SK-MEL-5 (cell line): Measurements from ENCODE around the gene RGMB. TPM values are rescaled to one million over a fixed set of nuclear protein-coding genes. Genes with fewer than 3 reads are reported as not detected.

Experiments
- DNase-seq: peaks from one replicate; pipeline ENCODE4 v3.0.0-alpha.2; 2016; ENCODE audit warnings: low read depth, low spot score
- in situ Hi-C: cut with HindIII; loops from 2 replicates; pipeline ENCODE4 v1.10.0; 2016; ENCODE audit warnings: low sequenced_read_pairs, high pct_unique_total_duplicates, low pct_unique_long_range_greater_than_20kb
- total RNA-seq: library from RNA; depleted of rRNA; stranded (reverse); fragments of >200 nt; shearing (Covaris generic); gene quantifications from 2 replicates; pipeline ENCODE4 v1.2.3, GENCODE V29; 2014

Gene RGMB
- total RNA-seq, 1 experiment from 2014 or later = 18.3 TPM

- DNase-seq = peak; percentile 74
- in situ Hi-C loops = no loop called here
These were observed 22.9 kb downstream of the RGMB start for GRCh38 chr5:98796197-98796972.

DNA sequence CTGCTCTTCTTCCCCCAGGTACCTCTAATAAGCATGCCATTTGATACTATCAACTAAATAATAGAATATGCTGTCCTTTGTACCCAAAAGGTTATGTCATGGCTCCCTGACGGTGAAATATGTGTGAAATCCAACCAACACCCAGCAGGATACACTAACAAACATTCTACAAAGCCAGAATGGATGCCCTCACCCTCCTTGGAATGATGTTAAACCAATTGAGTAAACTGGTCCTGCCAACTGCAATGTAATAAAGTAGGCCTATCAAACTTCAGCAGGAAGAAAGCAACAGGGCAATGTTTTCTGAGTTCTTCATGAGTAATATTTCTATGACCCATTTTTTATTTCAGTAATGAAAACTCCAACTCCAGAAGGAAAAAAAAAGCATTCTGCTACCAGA lies 24.9 kb downstream of the RGMB start:
- in situ Hi-C loops = no loop called here
- no peak for DNase-seq

DNA sequence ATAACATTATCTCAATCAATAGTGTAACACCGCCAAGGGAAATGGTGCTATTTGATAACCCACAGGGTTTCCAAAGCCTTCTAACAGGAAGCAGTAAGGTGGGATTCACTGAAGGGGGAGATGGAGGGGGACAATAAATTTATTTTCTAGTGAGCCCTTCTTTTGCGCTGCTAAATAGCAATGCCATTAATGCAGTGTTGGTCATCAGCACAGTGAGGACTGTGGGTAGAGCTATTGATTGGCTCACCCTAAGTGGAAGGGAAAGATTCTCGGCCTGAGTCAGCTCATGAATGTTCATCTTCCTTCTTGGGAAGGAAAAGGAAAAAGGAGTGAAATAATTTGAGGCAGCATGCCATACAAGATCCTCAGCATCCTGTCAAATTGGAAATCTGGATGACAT lies 25.4 kb downstream of the RGMB start:
- in situ Hi-C loops = no loop called here
- no peak for DNase-seq

- DNase-seq = no peak
- in situ Hi-C loops = no loop called here
These were observed 30.6 kb downstream of the RGMB start for GRCh38 chr5:98804066-98804465.

- in situ Hi-C loops = no loop called here
These were observed 31.6 kb downstream of the RGMB start for GRCh38 chr5:98805070-98805469.

DNA sequence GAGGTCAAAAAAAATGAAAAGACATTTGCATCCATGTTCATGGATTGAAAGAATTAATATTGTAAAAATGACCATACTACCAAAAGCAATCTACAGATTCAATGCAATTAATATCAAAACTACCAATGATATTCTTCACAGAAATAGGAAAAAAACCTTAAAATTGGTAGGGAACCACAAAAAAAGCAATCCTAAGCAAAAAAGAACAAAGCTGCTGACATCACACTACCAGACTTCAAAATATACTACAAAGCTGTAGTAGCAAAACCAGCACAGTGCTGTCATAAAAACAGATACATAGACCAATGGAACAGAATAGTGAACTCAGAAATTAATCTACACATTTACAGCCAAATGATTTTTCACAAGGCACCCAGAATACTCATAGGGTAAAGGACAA lies 34.3 kb downstream of the RGMB start:
- no peak for DNase-seq
- in situ Hi-C loops = no loop called here

More at GRCh38 chr5:98805070-98805469, 31.6 kb downstream of the RGMB start:
- DNase-seq = no peak

DNA sequence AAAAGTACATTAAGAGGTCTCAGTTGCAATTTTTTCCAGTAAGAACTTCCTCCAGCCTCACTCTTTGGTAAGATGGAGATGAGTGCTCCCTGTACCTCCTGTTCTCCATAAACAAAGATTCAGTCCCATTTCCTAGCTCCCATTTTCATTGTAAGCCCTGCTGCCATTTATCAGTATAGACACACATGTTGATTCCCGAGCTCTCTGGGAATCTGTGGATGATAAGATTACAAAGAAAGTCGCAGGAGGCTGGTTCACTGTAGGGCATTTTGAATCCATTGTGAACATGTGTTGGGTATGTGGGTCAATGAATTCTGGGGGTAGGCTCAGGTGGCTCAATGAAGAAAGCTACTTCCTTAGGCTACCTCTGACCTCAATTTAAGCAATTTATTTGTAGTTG lies 36.7 kb downstream of the RGMB start:
- no peak for DNase-seq
- in situ Hi-C loops = no loop called here

GRCh38 chr5:98813755-98814154 lies 40.3 kb downstream of the RGMB start:
- no peak for DNase-seq
- in situ Hi-C loops = no loop called here

DNA sequence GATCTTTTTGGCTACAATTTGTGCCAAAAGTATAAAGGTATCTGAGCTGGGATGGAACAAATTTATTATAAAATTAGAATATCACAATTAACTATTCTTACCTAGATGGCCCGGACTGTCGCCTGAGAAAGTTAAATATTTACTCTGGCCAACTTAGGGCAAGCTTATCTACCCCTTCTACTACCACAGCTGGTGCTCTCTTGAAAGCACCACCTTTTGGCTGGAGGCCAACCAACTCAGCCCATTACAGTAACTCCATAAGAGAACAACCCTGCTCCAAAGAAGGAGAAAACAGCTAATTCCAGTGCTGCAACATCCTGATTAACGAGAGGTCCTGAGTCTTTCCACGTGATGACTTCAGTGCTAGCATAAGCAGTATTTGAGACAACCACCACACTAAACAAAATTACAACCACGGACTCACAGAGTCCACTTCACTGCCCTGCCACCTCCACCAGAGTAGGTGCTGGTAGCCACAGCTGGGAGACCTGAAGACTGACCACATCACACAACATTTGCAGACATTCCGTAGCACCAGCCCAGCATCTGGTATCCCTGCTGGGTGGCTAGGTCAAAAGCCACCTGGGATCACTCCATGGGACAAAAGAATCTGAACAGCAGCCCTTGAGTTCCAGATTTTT lies 43.2 kb downstream of the RGMB start:
- DNase-seq = no peak
- in situ Hi-C loops = no loop called here

DNA sequence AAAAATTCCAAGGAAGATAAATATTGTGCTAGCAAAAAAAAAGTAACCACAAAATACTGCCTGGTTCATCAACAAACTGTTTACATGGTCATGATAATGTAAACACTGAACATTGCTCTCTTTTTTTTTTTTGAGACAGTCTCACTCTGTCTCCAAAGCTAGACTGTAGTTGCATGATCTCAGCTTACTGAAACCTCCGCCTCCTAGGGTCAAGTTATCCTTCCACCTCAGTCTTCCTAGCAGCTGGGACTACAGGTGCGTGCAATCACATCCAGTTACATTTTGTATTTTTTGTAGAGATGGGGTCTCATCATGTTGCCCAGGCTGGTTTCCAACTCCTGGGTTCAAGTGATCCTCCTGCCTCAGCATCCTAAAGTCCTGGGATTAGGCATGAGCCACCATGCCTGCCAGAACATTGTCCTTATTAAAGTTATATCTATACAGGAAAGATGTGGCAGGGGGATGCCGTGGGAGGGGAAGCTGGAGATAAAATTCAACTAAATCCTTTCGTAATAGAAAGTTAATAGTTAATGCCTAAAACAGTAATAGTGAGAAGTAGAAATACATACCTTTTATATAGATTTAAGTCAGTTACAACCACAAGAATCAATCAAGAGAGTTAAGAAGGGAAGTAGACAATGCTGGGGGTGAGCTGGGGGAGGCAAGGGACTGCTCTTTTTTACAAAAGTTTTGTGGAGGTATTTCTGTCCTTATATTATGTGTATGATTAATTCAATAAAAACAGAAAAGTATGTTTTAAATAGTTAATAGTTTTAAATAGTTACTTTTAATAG lies 52.3 kb downstream of the RGMB start:
- in situ Hi-C loops = no loop called here
- no peak for DNase-seq

DNA sequence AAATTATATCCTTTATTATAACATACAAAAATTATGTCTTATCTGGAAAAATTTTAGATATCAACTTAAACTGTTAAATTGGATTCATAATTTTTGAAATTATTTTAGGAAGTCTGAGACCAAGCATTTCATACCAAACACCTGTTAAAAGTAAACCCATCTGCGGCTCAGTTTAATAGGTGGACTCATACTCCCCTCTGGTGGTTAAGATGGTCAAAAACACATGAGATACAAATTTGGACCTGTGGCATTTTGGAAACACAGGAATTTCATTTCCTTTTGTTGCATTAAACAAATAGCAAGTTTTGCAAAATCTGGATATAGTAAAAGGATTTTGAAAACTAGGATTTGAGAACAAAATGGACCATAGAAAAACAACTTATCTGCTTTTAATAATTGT lies 53.7 kb downstream of the RGMB start:
- in situ Hi-C loops = no loop called here
- peak; percentile 63 for DNase-seq

GRCh38 chr5:98827588-98828284 lies 54.3 kb downstream of the RGMB start:
- in situ Hi-C loops = no loop called here
- DNase-seq = no peak

DNA sequence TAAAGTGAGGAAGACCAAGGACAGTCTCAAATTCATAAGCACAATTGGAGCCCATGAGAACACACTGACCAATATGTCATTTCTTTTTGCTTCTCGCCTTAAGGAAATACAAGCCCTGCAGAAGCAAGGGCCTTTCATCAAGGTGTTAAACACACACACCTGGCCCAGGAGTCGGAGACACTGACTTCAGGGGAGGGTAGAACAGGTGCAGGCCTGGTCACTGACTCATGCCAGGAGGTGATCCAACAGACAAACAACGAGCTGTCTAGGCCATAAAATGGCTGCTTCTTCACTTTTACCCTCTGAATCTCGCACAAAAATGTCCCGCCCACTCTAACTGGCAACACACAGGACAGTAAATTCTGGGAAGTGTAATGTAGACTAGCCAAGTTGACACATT lies 62.7 kb downstream of the RGMB start:
- in situ Hi-C loops = no loop called here
- DNase-seq = no peak

- in situ Hi-C loops = no loop called here
- no peak for DNase-seq
These were observed 66.3 kb downstream of the RGMB start for GRCh38 chr5:98839469-98840383.

DNA sequence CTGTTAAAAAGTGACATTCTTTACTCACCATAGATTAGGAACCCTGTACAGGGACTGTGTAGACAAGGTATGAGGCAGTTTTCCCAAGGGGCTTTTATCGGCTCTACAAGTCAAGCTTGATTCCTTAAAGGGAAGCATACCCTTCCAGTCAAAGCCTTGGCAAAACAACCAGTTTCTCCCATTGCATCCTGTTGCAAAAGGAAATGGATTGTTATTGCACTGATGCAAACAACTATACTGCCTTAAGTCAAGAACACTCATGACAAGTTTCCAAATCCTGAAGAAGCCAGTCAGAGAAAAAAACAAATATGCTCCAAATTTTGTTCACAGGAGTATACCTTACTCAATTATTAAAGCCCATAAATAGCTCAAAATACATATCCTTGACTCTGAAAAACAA lies 67.5 kb downstream of the RGMB start:
- in situ Hi-C loops = no loop called here
- DNase-seq = no peak

DNA sequence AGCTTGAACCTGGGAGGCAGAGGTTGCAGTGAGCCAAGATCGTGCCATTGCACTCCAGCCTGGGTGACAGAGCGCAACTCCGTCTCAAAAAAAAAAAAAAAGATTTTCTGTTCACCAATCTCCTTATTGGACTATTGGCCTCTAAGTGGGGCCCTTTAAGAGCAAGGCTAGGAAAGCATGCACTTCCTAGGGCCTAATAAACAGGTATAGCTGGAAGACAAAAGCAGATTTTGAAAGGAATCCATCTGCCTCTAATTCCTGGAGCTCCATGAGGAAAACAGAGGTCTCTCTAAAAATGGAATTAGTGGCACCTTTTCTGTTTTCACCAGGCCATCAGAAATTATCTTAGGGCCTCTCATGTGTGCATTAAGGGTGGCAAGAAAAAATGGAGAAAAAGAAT lies 70.0 kb downstream of the RGMB start:
- in situ Hi-C loops = no loop called here

DNA sequence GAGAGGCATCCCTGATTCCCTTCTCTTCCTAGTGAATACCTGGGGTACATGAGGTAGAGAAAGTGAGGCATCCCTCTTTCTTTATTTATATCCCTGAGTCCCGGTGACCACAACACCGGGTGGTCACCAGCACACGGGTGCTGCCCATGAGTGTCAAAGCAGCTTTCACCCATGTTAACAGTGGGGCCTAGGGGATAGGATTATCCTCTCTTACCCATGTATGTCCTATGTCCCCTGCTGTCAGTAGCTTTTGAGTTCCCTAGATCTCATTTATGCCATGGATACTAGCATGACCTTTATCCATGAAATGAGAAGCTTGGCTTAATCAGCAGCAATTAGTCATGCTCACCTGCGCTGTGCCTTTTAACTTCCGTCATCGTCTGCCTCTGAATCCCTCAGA lies 71.4 kb downstream of the RGMB start:
- in situ Hi-C loops = no loop called here
- no peak for DNase-seq

More for the DNA sequence above, 70.0 kb downstream of the RGMB start:
- DNase-seq = no peak
